Astrocyte (in vitro differentiated cells and primary cell): ENCODE measurements around the gene INSYN2A.

Source experiments
- EZH2 ChIP-seq: IDR thresholded peaks from 2 replicates; pipeline ENCODE4 v1.6.1; 2012; ENCODE audit warnings: mild to moderate bottlenecking, low read length, inconsistent platforms; ENCODE audit not compliant: insufficient read depth
- TF ChIP-seq, protein P1 (sequence below): IDR thresholded peaks from 2 replicates; pipeline ENCODE4 v1.5.1; 2011; ENCODE audit warnings: low read depth, mild to moderate bottlenecking, inconsistent platforms, low read length, moderate library complexity; ENCODE audit not compliant: insufficient read depth

DNA sequence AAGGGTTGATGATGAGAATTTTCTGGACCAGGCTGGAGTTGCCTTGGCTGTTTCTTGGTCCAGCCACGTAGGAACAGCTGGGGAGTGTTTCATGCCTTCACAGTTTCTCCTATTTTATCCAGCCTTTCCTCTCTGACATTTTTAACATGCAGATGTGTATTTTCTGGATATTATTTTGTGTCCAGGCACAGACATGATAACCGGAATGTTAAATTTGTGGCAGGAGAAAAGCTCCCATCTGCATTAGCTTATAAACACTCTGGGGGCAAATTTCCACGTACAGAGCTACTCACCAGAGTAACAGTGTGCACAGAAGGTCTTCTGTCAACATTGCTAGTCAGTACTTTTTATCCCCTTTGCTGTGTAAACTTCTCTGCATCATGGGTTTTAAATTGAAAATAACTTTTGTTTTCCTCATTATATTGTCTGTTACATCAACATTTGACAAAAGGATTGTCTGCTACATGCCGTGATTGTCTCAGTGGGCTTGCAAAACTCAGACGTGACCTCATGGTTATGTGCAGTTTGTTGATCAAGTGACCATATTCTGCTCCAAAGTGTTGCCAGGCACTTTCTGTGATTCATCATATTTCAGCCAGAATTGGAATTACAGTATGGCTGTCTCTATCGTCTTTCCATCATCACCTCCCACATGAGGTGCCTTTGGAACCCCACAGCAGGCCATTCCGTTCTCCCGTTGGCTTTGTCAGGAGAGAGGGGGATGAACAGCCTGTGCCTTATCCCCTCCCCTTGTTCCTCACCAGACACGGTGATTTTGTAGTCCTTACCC, 41.4 kb downstream of the INSYN2A start:
- TF ChIP-seq, protein P1, sequence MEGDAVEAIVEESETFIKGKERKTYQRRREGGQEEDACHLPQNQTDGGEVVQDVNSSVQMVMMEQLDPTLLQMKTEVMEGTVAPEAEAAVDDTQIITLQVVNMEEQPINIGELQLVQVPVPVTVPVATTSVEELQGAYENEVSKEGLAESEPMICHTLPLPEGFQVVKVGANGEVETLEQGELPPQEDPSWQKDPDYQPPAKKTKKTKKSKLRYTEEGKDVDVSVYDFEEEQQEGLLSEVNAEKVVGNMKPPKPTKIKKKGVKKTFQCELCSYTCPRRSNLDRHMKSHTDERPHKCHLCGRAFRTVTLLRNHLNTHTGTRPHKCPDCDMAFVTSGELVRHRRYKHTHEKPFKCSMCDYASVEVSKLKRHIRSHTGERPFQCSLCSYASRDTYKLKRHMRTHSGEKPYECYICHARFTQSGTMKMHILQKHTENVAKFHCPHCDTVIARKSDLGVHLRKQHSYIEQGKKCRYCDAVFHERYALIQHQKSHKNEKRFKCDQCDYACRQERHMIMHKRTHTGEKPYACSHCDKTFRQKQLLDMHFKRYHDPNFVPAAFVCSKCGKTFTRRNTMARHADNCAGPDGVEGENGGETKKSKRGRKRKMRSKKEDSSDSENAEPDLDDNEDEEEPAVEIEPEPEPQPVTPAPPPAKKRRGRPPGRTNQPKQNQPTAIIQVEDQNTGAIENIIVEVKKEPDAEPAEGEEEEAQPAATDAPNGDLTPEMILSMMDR, result no peak
- no peak for TF ChIP-seq EZH2
